Measurements from ENCODE around the gene ITPRIP. TPM values are rescaled to one million over a fixed set of nuclear protein-coding genes. Genes with fewer than 3 reads are reported as not detected.

ITPRIP gene
- total RNA-seq, 1 experiment from 2014 or later, result 24.8 TPM

GRCh38 chr10:104274762-104275721, 63.2 kb downstream of the ITPRIP start:
- intact Hi-C loops (cut with micrococcal nuclease; ENCODE audit: unreplicated experiment), result no loop called here
- no peak for TF ChIP-seq EZH2 (IDR thresholded peaks at IDR 0.05; ENCODE audit: borderline replicate concordance, low read depth, low read length, poor library complexity, severe bottlenecking)
- TF ChIP-seq, protein P1, sequence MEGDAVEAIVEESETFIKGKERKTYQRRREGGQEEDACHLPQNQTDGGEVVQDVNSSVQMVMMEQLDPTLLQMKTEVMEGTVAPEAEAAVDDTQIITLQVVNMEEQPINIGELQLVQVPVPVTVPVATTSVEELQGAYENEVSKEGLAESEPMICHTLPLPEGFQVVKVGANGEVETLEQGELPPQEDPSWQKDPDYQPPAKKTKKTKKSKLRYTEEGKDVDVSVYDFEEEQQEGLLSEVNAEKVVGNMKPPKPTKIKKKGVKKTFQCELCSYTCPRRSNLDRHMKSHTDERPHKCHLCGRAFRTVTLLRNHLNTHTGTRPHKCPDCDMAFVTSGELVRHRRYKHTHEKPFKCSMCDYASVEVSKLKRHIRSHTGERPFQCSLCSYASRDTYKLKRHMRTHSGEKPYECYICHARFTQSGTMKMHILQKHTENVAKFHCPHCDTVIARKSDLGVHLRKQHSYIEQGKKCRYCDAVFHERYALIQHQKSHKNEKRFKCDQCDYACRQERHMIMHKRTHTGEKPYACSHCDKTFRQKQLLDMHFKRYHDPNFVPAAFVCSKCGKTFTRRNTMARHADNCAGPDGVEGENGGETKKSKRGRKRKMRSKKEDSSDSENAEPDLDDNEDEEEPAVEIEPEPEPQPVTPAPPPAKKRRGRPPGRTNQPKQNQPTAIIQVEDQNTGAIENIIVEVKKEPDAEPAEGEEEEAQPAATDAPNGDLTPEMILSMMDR (conservative IDR thresholded peaks at IDR 0.05; ENCODE audit: low read depth, low read length), result peak; percentile 87
- POLR2A ChIA-PET (ENCODE audit: low non-redundant PET), result no interaction called here
- Histone ChIP-seq H3K4me3 (ENCODE audit: low read depth, low read length, poor library complexity, severe bottlenecking) (no peak overlapping the region), H3K36me3 (ENCODE audit: insufficient read depth, low read length, poor library complexity, severe bottlenecking) (no peaks in the 10 kb centered on the region), H3K27me3 (replicated peaks; ENCODE audit: insufficient read depth, low read depth, low read length, poor library complexity) (no peaks in the 10 kb centered on the region), H3K9me3 (ENCODE audit: low read depth, low read length, poor library complexity, severe bottlenecking) (no peaks in the 10 kb centered on the region), H3K4me1 (ENCODE audit: insufficient read depth, low read length, poor library complexity, severe bottlenecking) (no peaks in the 10 kb centered on the region), H3K27ac (ENCODE audit: low read depth, low read length, poor library complexity, severe bottlenecking) (no peak overlapping the region)
- no TSS peak for BruUV-seq (replicated peaks)
- CTCF ChIA-PET, result interaction anchor here (1.0 to 2.0 kb wide), 7 partner anchors 15 to 387 kb away, joined by 3 to 8 read pairs (median 5); partner anchors contain the start of genes CFAP58 and ITPRIP
- peak; percentile 48 for DNase-seq (ENCODE audit: low spot score)

- no peak for DNase-seq (ENCODE audit: low spot score)
- no peak for TF ChIP-seq EZH2 (IDR thresholded peaks at IDR 0.05; ENCODE audit: borderline replicate concordance, low read depth, low read length, poor library complexity, severe bottlenecking)
- H3K9me3 ChIP-seq (ENCODE audit: low read depth, low read length, poor library complexity, severe bottlenecking), result no peaks in the 10 kb centered on the region
- ChIA-PET POLR2A (ENCODE audit: low non-redundant PET) (no interaction called here), CTCF (interaction anchor here (0.6 to 2.0 kb wide), 8 partner anchors 16 to 386 kb away, joined by 3 to 8 read pairs (median 5); partner anchors contain the start of genes CFAP58 and ITPRIP)
- intact Hi-C loops (cut with micrococcal nuclease; ENCODE audit: unreplicated experiment), result no loop called here
- no peaks in the 10 kb centered on the region for H3K36me3 ChIP-seq (ENCODE audit: insufficient read depth, low read length, poor library complexity, severe bottlenecking)
- no peak overlapping the region for H3K27ac ChIP-seq (ENCODE audit: low read depth, low read length, poor library complexity, severe bottlenecking)
- no TSS peak for BruUV-seq (replicated peaks)
- no peaks in the 10 kb centered on the region for H3K4me1 ChIP-seq (ENCODE audit: insufficient read depth, low read length, poor library complexity, severe bottlenecking)
- H3K4me3 ChIP-seq (ENCODE audit: low read depth, low read length, poor library complexity, severe bottlenecking), result no peak overlapping the region
- no peaks in the 10 kb centered on the region for H3K27me3 ChIP-seq (replicated peaks; ENCODE audit: insufficient read depth, low read depth, low read length, poor library complexity)
Measured at GRCh38 chr10:104273899-104274575, 64.2 kb downstream of the ITPRIP start.

DNA sequence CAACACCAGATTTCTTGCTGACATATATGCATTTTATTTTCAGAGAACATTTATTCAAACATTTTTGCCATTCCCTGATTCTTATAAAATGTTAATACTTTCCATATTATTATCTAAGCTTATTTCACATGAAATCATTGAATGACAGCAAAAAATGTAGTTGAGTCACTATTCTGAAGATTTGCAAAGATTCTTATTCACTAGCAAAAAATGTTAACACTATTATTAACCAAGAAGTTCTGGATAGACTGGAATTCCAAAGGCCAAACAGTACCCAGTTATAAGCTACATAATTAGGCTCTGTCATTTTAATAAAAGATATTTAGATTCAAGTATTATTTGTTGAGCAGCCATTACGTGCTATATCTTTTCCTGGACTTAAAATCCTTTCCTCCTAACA, 65.0 kb downstream of the ITPRIP start:
- ChIA-PET CTCF (no interaction called here), POLR2A (ENCODE audit: low non-redundant PET) (no interaction called here)
- intact Hi-C loops (cut with micrococcal nuclease; ENCODE audit: unreplicated experiment), result no loop called here
- H3K4me3 ChIP-seq (ENCODE audit: low read depth, low read length, poor library complexity, severe bottlenecking), result no peak overlapping the region
- BruUV-seq (replicated peaks), result no TSS peak
- no peak for TF ChIP-seq EZH2 (IDR thresholded peaks at IDR 0.05; ENCODE audit: borderline replicate concordance, low read depth, low read length, poor library complexity, severe bottlenecking)
- TF ChIP-seq, protein P1 (conservative IDR thresholded peaks at IDR 0.05; ENCODE audit: low read depth, low read length), result no peak
- no peak for DNase-seq (ENCODE audit: low spot score)
- no peak overlapping the region for H3K27ac ChIP-seq (ENCODE audit: low read depth, low read length, poor library complexity, severe bottlenecking)
- H3K9me3 ChIP-seq (ENCODE audit: low read depth, low read length, poor library complexity, severe bottlenecking), result no peaks in the 10 kb centered on the region
- no peaks in the 10 kb centered on the region for H3K27me3 ChIP-seq (replicated peaks; ENCODE audit: insufficient read depth, low read depth, low read length, poor library complexity)
- no peaks in the 10 kb centered on the region for H3K4me1 ChIP-seq (ENCODE audit: insufficient read depth, low read length, poor library complexity, severe bottlenecking)
- no peaks in the 10 kb centered on the region for H3K36me3 ChIP-seq (ENCODE audit: insufficient read depth, low read length, poor library complexity, severe bottlenecking)
